AG04449 (cell line): ENCODE results near the gene RPRD1A.

ENCODE experiments used
- CTCF ChIA-PET: fragments of 350-600 bp; formaldehyde crosslinking; extraction: SDS; loops from one replicate; lab custom pipeline; 2021; ENCODE audit warnings: antibody characterized with exemption; lab: Yijun Ruan, JAX
- POLR2A ChIA-PET: fragments of 400-600, 350-600 bp; formaldehyde crosslinking; extraction: SDS; loops from one replicate; lab custom pipeline; 2020; ENCODE audit warnings: antibody characterized with exemption, inconsistent platforms; lab: Yijun Ruan, JAX
- DNase-seq: peaks from one replicate; pipeline ENCODE4 v3.0.0-alpha.2; 2010; ENCODE audit warnings: low read depth, low spot score
- H3K4me3 ChIP-seq: 2 replicates; pipeline ENCODE4 v1.5.1; 2011; ENCODE audit warnings: low read depth, mild to moderate bottlenecking, control low read depth, low read length
- CTCF ChIP-seq: IDR thresholded peaks from one replicate; pipeline ENCODE4 v1.5.1; 2011; ENCODE audit warnings: mild to moderate bottlenecking, moderate library complexity, low read length, control low read depth, inconsistent platforms; ENCODE audit not compliant: insufficient read depth; ENCODE audit errors: missing control alignments

RPRD1A gene

GRCh38 chr18:36043153-36043552 lies 24.2 kb downstream of the RPRD1A start:
- DNase-seq, result no peak
- H3K4me3 ChIP-seq, result no peak overlapping the region
- ChIA-PET CTCF (no interaction called here), POLR2A (no interaction called here)
- TF ChIP-seq CTCF, result no peak

- ChIA-PET POLR2A (no interaction called here), CTCF (interaction anchor here (3.2 kb wide), 1 partner anchor 23 kb away, joined by 13 read pairs; no protein-coding TSS in a partner anchor)
- no peak for TF ChIP-seq CTCF
- no peak for DNase-seq
- no peak overlapping the region for H3K4me3 ChIP-seq
Observed at GRCh38 chr18:36041146-36041545, 26.2 kb downstream of the RPRD1A start.

GRCh38 chr18:36038102-36038663 lies 29.2 kb downstream of the RPRD1A start:
- ChIA-PET CTCF (interaction anchor here (1.0 to 3.2 kb wide), 2 partner anchors 9 to 20 kb away, joined by 4 to 13 read pairs; no protein-coding TSS in a partner anchor), POLR2A (no interaction called here)
- no peak for DNase-seq
- H3K4me3 ChIP-seq, result no peak overlapping the region
- no peak for TF ChIP-seq CTCF

GRCh38 chr18:36035253-36035652 lies 32.1 kb downstream of the RPRD1A start:
- no peak overlapping the region for H3K4me3 ChIP-seq
- TF ChIP-seq CTCF, result no peak
- DNase-seq, result no peak
- ChIA-PET CTCF (interaction anchor here (2.5 kb wide), 1 partner anchor 18 kb away, joined by 7 read pairs; no protein-coding TSS in a partner anchor), POLR2A (no interaction called here)

- ChIA-PET POLR2A (no interaction called here), CTCF (interaction anchor here (0.9 to 2.5 kb wide), 2 partner anchors 17 to 248 kb away, joined by 3 to 7 read pairs; no protein-coding TSS in a partner anchor)
- no peak overlapping the region for H3K4me3 ChIP-seq
- no peak for TF ChIP-seq CTCF
- no peak for DNase-seq
Observed at GRCh38 chr18:36034299-36034895, 33.0 kb downstream of the RPRD1A start.

- ChIA-PET CTCF (interaction anchor here (1.0 to 3.1 kb wide), 3 partner anchors 10 to 64 kb away, joined by 3 to 13 read pairs (median 8); no protein-coding TSS in a partner anchor), POLR2A (no interaction called here)
- TF ChIP-seq CTCF, result no peak
- no peak overlapping the region for H3K4me3 ChIP-seq
- no peak for DNase-seq
Observed at GRCh38 chr18:36031903-36032302, 35.5 kb downstream of the RPRD1A start.
